Aorta (tissue), 5 donors: ENCODE data around the gene ZNF565. TPM values are rescaled to one million over a fixed set of nuclear protein-coding genes. Genes with fewer than 3 reads are reported as not detected.

Source experiments
- ATAC-seq: fragments of 200-7000 bp; cut with Tn5 transposase; one replicate; pipeline ENCODE4 v1.9.1; 2022; ENCODE audit warnings: moderate library complexity; ENCODE audit not compliant: low FRiP score
- DNase-seq, 2 donors: peaks; one replicate each; pipeline ENCODE4 v3.0.0-alpha.2; 2020
- H3K27ac ChIP-seq, 2 donors: one replicate each; pipeline ENCODE4 v1.5.1; 2013; ENCODE audit warnings: low read length in 2 of 2, mild to moderate bottlenecking in 2 of 2, moderate library complexity in 2 of 2, control low read depth in 1 of 2, inconsistent platforms in 1 of 2, low read depth in 1 of 2
- H3K27me3 ChIP-seq, 2 donors: one replicate each; pipeline ENCODE4 v1.6.1; 2013; ENCODE audit warnings: control low read depth in 1 of 2, low read length in 1 of 2, mild to moderate bottlenecking in 1 of 2, moderate library complexity in 1 of 2; ENCODE audit not compliant: insufficient read depth in 2 of 2, control insufficient read depth in 1 of 2
- H3K36me3 ChIP-seq, 2 donors: one replicate each; pipeline ENCODE4 v1.6.1; 2013; ENCODE audit warnings: control low read depth in 1 of 2, low read length in 1 of 2, mild to moderate bottlenecking in 1 of 2; ENCODE audit not compliant: insufficient read depth in 2 of 2, control insufficient read depth in 1 of 2
- H3K4me1 ChIP-seq, 2 donors: one replicate each; pipeline ENCODE4 v1.6.1; 2013; ENCODE audit warnings: low read length in 2 of 2, control low read depth in 1 of 2, mild to moderate bottlenecking in 1 of 2, moderate library complexity in 1 of 2; ENCODE audit not compliant: insufficient read depth in 2 of 2, control insufficient read depth in 1 of 2
- H3K4me3 ChIP-seq, 2 donors: one replicate each; pipeline ENCODE4 v1.5.1; 2013; ENCODE audit warnings: low read length in 2 of 2, control low read depth in 1 of 2, mild to moderate bottlenecking in 1 of 2
- H3K9me3 ChIP-seq: one replicate; pipeline ENCODE4 v1.6.1; 2013; ENCODE audit warnings: mild to moderate bottlenecking, low read length; ENCODE audit not compliant: control insufficient read depth
- WGBS, 2 donors: extraction: QIAGEN DNeasy Blood & Tissue Kit; methylation state at CpG; one replicate each; pipeline ENCODE4 v1.1.7; 2013; 5-methylcytosine and 5-hydroxymethylcytosine counted together
- intact Hi-C, 2 donors: fragments of 100-400 bp; cut with DNase I; formaldehyde crosslinking; loops; one replicate each; pipeline versions ENCODE4 v1.14.2 to v1.15.0; 2022
- polyA plus RNA-seq, 2 donors: library from polyadenylated mRNA; stranded (reverse); fragments of 200-250 nt; gene quantifications; one replicate each; pipeline ENCODE4 v1.2.3, GENCODE V29; 2013
- total RNA-seq, 2 donors: library from RNA; stranded (reverse); fragmentation: NEBNext Ultra II Directional; extraction: Animal tissue kit (Norgen Biotek cat#: 25700); gene quantifications; one replicate each; pipeline ENCODE4 v1.2.1, GENCODE V29; 2021
- donor health status: healthy with polysubstance abuse.
- donor health status: Bipolar disorder and iron deficiency.
- donor health status: DM: no; HTN: no; CAD: no.
- donor health status: DM: no; HTN: no; CAD: no.
- donor health status: DM: yes; HTN: yes; CAD: no.

Gene ZNF565
- total and polyA plus RNA-seq, 4 donors, result 1.6 to 8.0 (median 5.0) TPM

GRCh38 chr19:36172852-36173251 lies 41.6 kb downstream of the ZNF565 start:
- WGBS, 2 donors, result 91 to 92% methylated on average over 5 of the region's 5 CpGs
- intact Hi-C loops, result no loop called here
- H3K4me1 ChIP-seq, result no peaks in the 10 kb centered on the region
- no peak overlapping the region for H3K4me3 ChIP-seq
- no peaks in the 10 kb centered on the region for H3K27me3 ChIP-seq
- no peak overlapping the region for H3K27ac ChIP-seq
- DNase-seq, result no peak
- no peaks in the 10 kb centered on the region for H3K36me3 ChIP-seq
- no peak for ATAC-seq
- no peaks in the 10 kb centered on the region for H3K9me3 ChIP-seq

- H3K4me1 ChIP-seq, result no peaks in the 10 kb centered on the region
- no peak overlapping the region for H3K4me3 ChIP-seq
- no peaks in the 10 kb centered on the region for H3K36me3 ChIP-seq
- H3K9me3 ChIP-seq, result no peaks in the 10 kb centered on the region
- DNase-seq (no peak), ATAC-seq (peak; percentile 42)
- intact Hi-C loops, result no loop called here
- WGBS, 2 donors, result 8 to 10% methylated on average over 9 of the region's 9 CpGs
- H3K27ac ChIP-seq, result peak overlapping the region; percentile 29 to 49
- H3K27me3 ChIP-seq, result no peaks in the 10 kb centered on the region
These were observed 45.2 kb downstream of the ZNF565 start for GRCh38 chr19:36169084-36169760.

GRCh38 chr19:36163813-36164212 lies 50.7 kb downstream of the ZNF565 start:
- ATAC-seq (no peak), DNase-seq (peak in 1 of 2 donors; percentile 37)
- Histone ChIP-seq H3K27me3 (no peaks in the 10 kb centered on the region), H3K27ac (no peak overlapping the region), H3K9me3 (no peaks in the 10 kb centered on the region), H3K4me3 (no peak overlapping the region), H3K4me1 (no peaks in the 10 kb centered on the region), H3K36me3 (peaks cover 0 to 5% of the 10 kb centered on the region in 2 donors)
- WGBS, 2 donors, result 93 to 96% methylated on average over 12 of the region's 12 CpGs
- intact Hi-C loops, result no loop called here

GRCh38 chr19:36160821-36161596 lies 53.5 kb downstream of the ZNF565 start:
- WGBS, 2 donors, result 86 to 92% methylated on average over 7 of the region's 7 CpGs
- H3K27me3 ChIP-seq, result no peaks in the 10 kb centered on the region
- H3K4me1 ChIP-seq, result no peaks in the 10 kb centered on the region
- intact Hi-C loops, result no loop called here
- no peak overlapping the region for H3K4me3 ChIP-seq
- H3K9me3 ChIP-seq, result no peaks in the 10 kb centered on the region
- peaks cover 0 to 5% of the 10 kb centered on the region in 2 donors for H3K36me3 ChIP-seq
- DNase-seq, result no peak
- ATAC-seq, result no peak
- H3K27ac ChIP-seq, result no peak overlapping the region

- H3K36me3 ChIP-seq, result no peaks in the 10 kb centered on the region
- peak overlapping the region; percentile 82 to 92 for H3K27ac ChIP-seq
- WGBS, 2 donors, result 61 to 66% methylated on average over 10 of the region's 10 CpGs
- DNase-seq (peak in 1 of 2 donors; percentile 26), ATAC-seq (no peak)
- intact Hi-C loops, result loop anchor here in 1 of 2 donors (2.0 kb wide), 1 partner anchor 24 kb away; no protein-coding TSS in a partner anchor
- no peaks in the 10 kb centered on the region for H3K4me1 ChIP-seq
- no peaks in the 10 kb centered on the region for H3K9me3 ChIP-seq
- peak overlapping the region in 1 of 2 donors; percentile 57 for H3K4me3 ChIP-seq
- no peaks in the 10 kb centered on the region for H3K27me3 ChIP-seq
These were observed 61.3 kb downstream of the ZNF565 start for GRCh38 chr19:36153126-36153525.

- Histone ChIP-seq H3K4me3 (peak within 1 kb of the TSS; percentile 57 to 72), H3K27ac (peak within 1 kb of the TSS; percentile 92), H3K27me3 (no peaks in the 10 kb centered on the region), H3K36me3 (no peaks in the 10 kb centered on the region), H3K9me3 (no peaks in the 10 kb centered on the region), H3K4me1 (no peaks in the 10 kb centered on the region)
- 2 to 7% methylated on average over 35 to 40 of the region's 40 CpGs for WGBS, 2 donors
- ATAC-seq, result peak; percentile 95
- peak; percentile 80 to 91 for DNase-seq
- intact Hi-C loops, result loop anchor here in 1 of 2 donors (2.0 kb wide), 1 partner anchor 24 kb away; no protein-coding TSS in a partner anchor
These were observed 61.9 kb downstream of the ZNF565 start, which contains the start of gene COX7A1 for GRCh38 chr19:36152352-36153091. Gene COX7A1, minus strand, starts transcription at chr19:36152447. Its CDS starts 40 bp downstream, at chr19:36152407.

GRCh38 chr19:36152019-36152351 lies 62.5 kb downstream of the ZNF565 start:
- intact Hi-C loops, result loop anchor here in 1 of 2 donors (2.0 kb wide), 1 partner anchor 23 kb away; no protein-coding TSS in a partner anchor
- Histone ChIP-seq H3K27ac (peak overlapping the region; percentile 78 to 92), H3K36me3 (no peaks in the 10 kb centered on the region), H3K27me3 (no peaks in the 10 kb centered on the region), H3K4me3 (peak overlapping the region; percentile 57 to 72), H3K9me3 (no peaks in the 10 kb centered on the region), H3K4me1 (no peaks in the 10 kb centered on the region)
- ATAC-seq, result no peak
- no peak for DNase-seq
- WGBS, 2 donors, result 0 to 7% methylated on average over 16 of the region's 16 CpGs
